Vagina (tissue), 2 donors: ENCODE data around the gene RBMXL3.
"Not testable (repeated sequence)": the region's sequence is repeated elsewhere in the genome, so short reads cannot be mapped to it uniquely, and the experiment has no call there.

ENCODE experiments used
- CTCF ChIP-seq, 3 experiments: fragments of 450-650 bp in 2 of 3; fragments of 200-600 bp in 1 of 3; sonication (generic) in 1 of 3; IDR thresholded peaks; one replicate each; pipeline ENCODE4 v1.5.1; 2017 to 2019; ENCODE audit warnings: antibody characterized with exemption in 3 of 3, mild to moderate bottlenecking in 2 of 3, moderate library complexity in 2 of 3
- POLR2A ChIP-seq, 2 donors: fragments of 450-650 bp; IDR thresholded peaks; one replicate each; pipeline ENCODE4 v1.6.1; 2017; ENCODE audit warnings: antibody characterized with exemption in 2 of 2, mild to moderate bottlenecking in 2 of 2, moderate library complexity in 2 of 2

GRCh38 chrX:115217346-115217745, 28.1 kb downstream of the RBMXL3 start:
- not testable (repeated sequence) for TF ChIP-seq CTCF, POLR2A (IDR thresholded peaks at IDR 0.05)
